GM13976 (cell line): Measurements from ENCODE around the gene DOLPP1.

ENCODE experiments used
- DNase-seq: peaks from one replicate; pipeline ENCODE4 v3.0.0; 2012; ENCODE audit warnings: low spot score
- CTCF ChIP-seq: IDR thresholded peaks from 2 replicates; pipeline ENCODE4 v1.5.1; 2012; ENCODE audit warnings: borderline replicate concordance, mild to moderate bottlenecking; ENCODE audit not compliant: insufficient read depth; ENCODE audit errors: extremely low read depth, missing control alignments, control extremely low read depth
- in situ Hi-C: fragments of 300-500 bp; cut with MboI; formaldehyde crosslinking; loops from one replicate; pipeline ENCODE4 v1.12.0; 2022; ENCODE audit warnings: low sequenced_read_pairs, mixed read lengths, inconsistent platforms; ENCODE audit not compliant: unreplicated experiment

Gene DOLPP1

GRCh38 chr9:129036923-129037766 lies 43.8 kb upstream of the DOLPP1 start:
- TF ChIP-seq CTCF: no peak
- no peak for DNase-seq
- in situ Hi-C loops: no loop called here

- no peak for TF ChIP-seq CTCF
- no peak for DNase-seq
- in situ Hi-C loops: no loop called here
These were observed 43.2 kb upstream of the DOLPP1 start for GRCh38 chr9:129037767-129038098.

GRCh38 chr9:129038109-129038852 lies 42.6 kb upstream of the DOLPP1 start:
- no peak for TF ChIP-seq CTCF
- no peak for DNase-seq
- in situ Hi-C loops: no loop called here

DNA sequence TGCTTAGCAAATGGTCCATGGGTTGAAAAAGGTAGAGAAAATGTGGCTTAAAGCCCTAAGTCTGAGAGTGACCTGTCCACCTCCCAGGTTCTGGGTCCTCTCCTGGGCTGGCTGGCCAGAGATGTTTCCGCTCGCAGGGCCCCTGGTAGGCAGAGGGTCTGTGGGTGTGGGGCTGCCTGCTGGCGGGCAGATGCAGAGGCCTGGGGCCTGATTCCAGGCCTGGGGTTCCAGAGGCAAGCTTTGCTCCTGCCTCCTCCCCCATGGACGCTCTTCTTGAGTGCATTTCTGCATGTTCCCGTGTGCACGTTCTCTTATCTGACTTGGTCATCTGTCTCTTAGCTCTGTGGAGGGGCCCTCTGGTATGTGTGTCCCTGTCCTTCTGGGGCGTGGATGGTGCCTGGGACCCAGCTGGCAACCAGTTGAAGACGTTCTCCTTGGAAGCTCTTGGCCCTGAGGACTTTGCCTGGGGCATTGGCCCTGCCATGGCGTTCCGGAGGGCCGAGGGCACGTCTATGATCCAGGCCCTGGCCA lies 40.7 kb upstream of the DOLPP1 start:
- DNase-seq: no peak
- in situ Hi-C loops: no loop called here
- TF ChIP-seq CTCF: no peak

GRCh38 chr9:129042016-129042415 lies 38.9 kb upstream of the DOLPP1 start:
- TF ChIP-seq CTCF: no peak
- DNase-seq: no peak
- in situ Hi-C loops: no loop called here

DNA sequence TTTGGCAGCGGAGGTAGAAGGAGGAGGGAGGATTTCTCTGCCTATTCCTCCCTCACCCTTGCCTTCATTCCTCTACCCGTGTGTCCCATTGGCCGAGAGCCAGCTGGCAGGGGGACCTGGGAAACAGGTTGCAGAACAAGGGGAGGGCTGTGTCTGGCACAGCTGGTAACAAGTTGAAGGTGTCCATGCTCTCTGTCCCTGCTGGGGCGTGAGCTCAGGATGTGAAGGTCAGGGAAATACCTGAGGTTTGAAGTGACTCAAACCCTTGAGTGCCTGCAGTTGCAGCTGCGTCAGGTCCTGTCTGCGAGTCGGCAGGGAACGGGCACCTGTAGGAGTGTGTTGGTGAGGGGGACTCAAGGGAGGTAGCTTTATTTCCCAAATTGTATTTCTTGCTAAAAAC lies 28.3 kb upstream of the DOLPP1 start:
- TF ChIP-seq CTCF: no peak
- DNase-seq: no peak
- in situ Hi-C loops: no loop called here
